Pancreas (tissue), 10 donors: ENCODE results near the gene NOX1. TPM values are rescaled to one million over a fixed set of nuclear protein-coding genes. Genes with fewer than 3 reads are reported as not detected.
A peak's percentile ranks its signal among the peaks of the same experiment; 100 is the strongest.

Experiments used
- ATAC-seq, 4 donors: fragments of 200-7000 bp; cut with Tn5 transposase; one replicate each; pipeline versions ENCODE4 v1.8.0 to v1.9.1; 2020; ENCODE audit warnings: mild to moderate bottlenecking in 4 of 4, moderate library complexity in 4 of 4
- DNase-seq, 6 donors: peaks; one replicate each; pipeline ENCODE4 v3.0.0-alpha.2; 2020
- FAIRE-seq: peaks from 2 replicates; lab custom pipeline; 2012; peaks lifted over from hg19 to GRCh38; lab: Jason Lieb, UNC
- H3K27ac ChIP-seq, 4 donors: fragments of 200-600 bp; sonication (generic); 1 replicate in 3 of 4; 2 replicates in 1 of 4; pipeline versions ENCODE4 v1.5.0 to v1.8.0; 2020
- H3K27me3 ChIP-seq, 4 donors: fragments of 200-600 bp; one replicate each; pipeline ENCODE4 v1.8.0; 2021
- H3K36me3 ChIP-seq, 3 donors: fragments of 200-600 bp; sonication (generic) in 1 of 3; one replicate each; pipeline versions ENCODE4 v1.5.0 to v1.8.0; 2020 to 2021
- H3K4me1 ChIP-seq, 3 donors: fragments of 200-600 bp; one replicate each; pipeline ENCODE4 v1.8.0; 2021
- H3K4me3 ChIP-seq, 4 donors: fragments of 200-600 bp; sonication (generic) in 2 of 4; one replicate each; pipeline versions ENCODE4 v1.5.0 to v1.8.0; 2020 to 2021
- H3K9me3 ChIP-seq, 4 donors: fragments of 200-600 bp; one replicate each; pipeline ENCODE4 v1.8.0; 2021
- WGBS, 2 donors: extraction: QIAGEN DNeasy Blood & Tissue Kit; methylation state at CpG; one replicate each; pipeline ENCODE4 v1.1.7; 2013; 5-methylcytosine and 5-hydroxymethylcytosine counted together
- intact Hi-C, 3 donors: fragments of 100-400 bp; cut with DNase I; formaldehyde crosslinking; loops; one replicate each; pipeline versions ENCODE4 v1.11.1 to v1.14.2; 2022
- polyA plus RNA-seq, 2 donors: library from polyadenylated mRNA; stranded (reverse); fragments of 200-250 nt; gene quantifications; one replicate each; pipeline ENCODE4 v1.2.3, GENCODE V29; 2013
- total RNA-seq, 6 donors: library from RNA; stranded (reverse); fragmentation: NEBNext Ultra II Directional in 4 of 6; extraction: Animal tissue kit (Norgen Biotek cat#: 25700) in 4 of 6; gene quantifications; one replicate each; pipeline versions ENCODE4 v1.2.1 to v1.2.4, GENCODE V29; 2021 to 2023
- TF ChIP-seq, protein P1 (sequence below), 4 donors: fragments of 200-600 bp; sonication (generic) in 3 of 4; IDR thresholded peaks; one replicate each; pipeline versions ENCODE4 v1.5.0 to v1.8.0; 2021; ENCODE audit warnings: antibody characterized with exemption in 4 of 4
- donor health status: healthy with polysubstance abuse.
- donor health status: DM: no; HTN: no; CAD: no; lungs with moderate emphysema.
- donor health status: DM: no; HTN: no; CAD: no.
- donor health status: control.
- donor health status: control.
- donor health status: Bipolar disorder and iron deficiency.
- donor health status: DM: yes; HTN: yes; CAD: no.
- donor health status: DM: no; HTN: no; CAD: no.
- donor health status: DM: no; HTN: no; CAD: no.
- donor health status: DM: yes; HTN: yes; CAD: no.

NOX1 gene
- under 1 TPM in 1 of 6 donors, not detected in 5; 0.16 TPM for total RNA-seq
- polyA plus RNA-seq = not detected

DNA sequence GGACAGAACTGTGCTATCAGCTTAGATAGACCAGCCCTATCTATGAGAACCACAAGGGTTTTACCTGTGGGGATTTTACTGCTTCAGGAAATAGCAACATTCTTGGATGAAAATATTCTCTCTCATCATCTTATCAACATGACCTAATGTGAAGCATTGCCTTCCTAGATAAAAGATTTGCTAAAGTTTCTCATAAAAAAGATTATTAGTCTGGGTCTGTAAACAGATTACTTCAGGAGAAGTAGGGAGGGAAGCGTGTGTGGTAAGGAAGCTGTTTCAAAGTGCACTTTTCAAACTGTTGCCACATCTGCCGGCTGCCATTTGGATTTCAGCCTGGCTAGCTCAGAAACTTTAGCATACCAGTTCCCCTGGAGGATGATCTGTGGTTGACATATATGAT is at the start of gene NOX1:
Gene NOX1 (minus strand): TSS at position 35 of the 400 bp plus-strand sequence. CDS start 220 bp downstream, outside the sequence.
- Histone ChIP-seq H3K4me1 (no peaks in the 10 kb centered on the region), H3K4me3 (no peak within 1 kb of the TSS), H3K27ac (no peak within 1 kb of the TSS), H3K9me3 (no peaks in the 10 kb centered on the region), H3K27me3 (peaks cover 0 to 11% (median 0%) of the 10 kb centered on the region in 4 donors), H3K36me3 (no peaks in the 10 kb centered on the region)
- FAIRE-seq = peak; percentile 89
- WGBS, 2 donors = 22 to 39% methylated on average over 2 of the region's 2 CpGs
- intact Hi-C loops = no loop called here
- no peak for ATAC-seq
- no peak for DNase-seq
- TF ChIP-seq, protein P1, sequence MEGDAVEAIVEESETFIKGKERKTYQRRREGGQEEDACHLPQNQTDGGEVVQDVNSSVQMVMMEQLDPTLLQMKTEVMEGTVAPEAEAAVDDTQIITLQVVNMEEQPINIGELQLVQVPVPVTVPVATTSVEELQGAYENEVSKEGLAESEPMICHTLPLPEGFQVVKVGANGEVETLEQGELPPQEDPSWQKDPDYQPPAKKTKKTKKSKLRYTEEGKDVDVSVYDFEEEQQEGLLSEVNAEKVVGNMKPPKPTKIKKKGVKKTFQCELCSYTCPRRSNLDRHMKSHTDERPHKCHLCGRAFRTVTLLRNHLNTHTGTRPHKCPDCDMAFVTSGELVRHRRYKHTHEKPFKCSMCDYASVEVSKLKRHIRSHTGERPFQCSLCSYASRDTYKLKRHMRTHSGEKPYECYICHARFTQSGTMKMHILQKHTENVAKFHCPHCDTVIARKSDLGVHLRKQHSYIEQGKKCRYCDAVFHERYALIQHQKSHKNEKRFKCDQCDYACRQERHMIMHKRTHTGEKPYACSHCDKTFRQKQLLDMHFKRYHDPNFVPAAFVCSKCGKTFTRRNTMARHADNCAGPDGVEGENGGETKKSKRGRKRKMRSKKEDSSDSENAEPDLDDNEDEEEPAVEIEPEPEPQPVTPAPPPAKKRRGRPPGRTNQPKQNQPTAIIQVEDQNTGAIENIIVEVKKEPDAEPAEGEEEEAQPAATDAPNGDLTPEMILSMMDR (IDR thresholded peaks at IDR 0.05) = no peak

GRCh38 chrX:100915562-100915961 is 41.4 kb upstream of the NOX1 start:
- H3K4me3 ChIP-seq = no peak overlapping the region
- H3K27ac ChIP-seq = no peak overlapping the region
- 63 to 64% methylated on average over 2 of the region's 2 CpGs for WGBS, 2 donors
- ATAC-seq = no peak
- TF ChIP-seq, protein P1 (IDR thresholded peaks at IDR 0.05) = no peak
- no peak for DNase-seq
- no peak for FAIRE-seq
- no peaks in the 10 kb centered on the region for H3K4me1 ChIP-seq
- intact Hi-C loops = no loop called here
- no peaks in the 10 kb centered on the region for H3K9me3 ChIP-seq
- H3K27me3 ChIP-seq = peaks cover 0 to 9% (median 0%) of the 10 kb centered on the region in 4 donors
- H3K36me3 ChIP-seq = no peaks in the 10 kb centered on the region

DNA sequence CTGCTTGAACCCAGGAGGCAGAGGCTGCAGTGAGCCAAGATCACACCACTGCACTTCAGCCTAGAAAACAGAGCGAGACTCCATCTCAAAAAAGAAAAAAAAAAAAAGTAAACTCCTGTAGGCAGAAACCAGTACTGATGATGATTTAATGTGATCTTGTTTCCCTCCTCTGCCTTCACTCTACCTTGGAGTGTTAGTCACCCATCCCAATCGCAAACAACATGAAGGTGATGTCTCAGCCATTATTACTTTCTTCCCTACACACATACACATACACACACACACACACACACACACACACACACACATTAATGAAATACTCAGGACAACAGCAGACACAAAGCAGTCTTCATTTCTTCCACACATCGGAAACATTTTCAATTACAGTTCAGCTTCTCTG is 39.0 kb upstream of the NOX1 start:
- intact Hi-C loops = no loop called here
- H3K27me3 ChIP-seq = peaks cover 0 to 9% (median 4%) of the 10 kb centered on the region in 4 donors
- ATAC-seq (no peak), FAIRE-seq (no peak), DNase-seq (no peak)
- 73 to 82% methylated on average over 2 to 3 of the region's 3 CpGs for WGBS, 2 donors
- TF ChIP-seq, protein P1 (IDR thresholded peaks at IDR 0.05) = no peak
- no peak overlapping the region for H3K27ac ChIP-seq
- no peak overlapping the region for H3K4me3 ChIP-seq
- no peaks in the 10 kb centered on the region for H3K4me1 ChIP-seq
- no peaks in the 10 kb centered on the region for H3K36me3 ChIP-seq
- H3K9me3 ChIP-seq = no peaks in the 10 kb centered on the region

DNA sequence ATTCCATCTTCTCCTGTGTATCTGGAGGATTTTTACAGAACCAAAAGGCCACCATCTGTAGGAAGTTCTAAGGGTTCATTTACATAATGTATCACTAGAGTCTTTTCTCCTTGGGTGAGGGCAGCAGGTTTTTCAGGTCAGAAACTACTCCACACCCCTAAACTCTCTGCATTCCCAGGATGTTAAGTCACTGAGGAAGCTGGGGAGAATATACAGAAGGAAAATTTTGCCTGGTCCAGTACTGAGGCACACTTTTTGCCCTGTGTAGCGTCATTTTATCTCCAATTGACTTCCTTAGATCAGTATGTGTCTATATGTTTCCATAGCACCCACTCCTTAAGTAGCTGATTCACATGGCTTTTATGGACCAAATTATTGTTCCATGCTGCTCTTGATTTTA is 37.6 kb upstream of the NOX1 start:
- H3K36me3 ChIP-seq = no peaks in the 10 kb centered on the region
- TF ChIP-seq, protein P1 (IDR thresholded peaks at IDR 0.05) = no peak
- peaks cover 0 to 9% (median 3%) of the 10 kb centered on the region in 4 donors for H3K27me3 ChIP-seq
- intact Hi-C loops = no loop called here
- DNase-seq (no peak), ATAC-seq (no peak), FAIRE-seq (no peak)
- no peaks in the 10 kb centered on the region for H3K9me3 ChIP-seq
- H3K27ac ChIP-seq = no peak overlapping the region
- no peak overlapping the region for H3K4me3 ChIP-seq
- WGBS, 2 donors = 36 to 56% methylated on average over 1 of the region's 1 CpG
- no peaks in the 10 kb centered on the region for H3K4me1 ChIP-seq

- TF ChIP-seq, protein P1 (IDR thresholded peaks at IDR 0.05) = no peak
- H3K36me3 ChIP-seq = no peaks in the 10 kb centered on the region
- ATAC-seq (no peak), FAIRE-seq (peak; percentile 88), DNase-seq (no peak)
- peaks cover 0 to 9% (median 0%) of the 10 kb centered on the region in 4 donors for H3K27me3 ChIP-seq
- intact Hi-C loops = no loop called here
- no peaks in the 10 kb centered on the region for H3K4me1 ChIP-seq
- no peak overlapping the region for H3K27ac ChIP-seq
- H3K9me3 ChIP-seq = no peaks in the 10 kb centered on the region
- H3K4me3 ChIP-seq = no peak overlapping the region
These were observed 31.5 kb upstream of the NOX1 start for GRCh38 chrX:100905620-100906019.
